Lung (tissue), 12 donors: ENCODE measurements around the gene SSBP3. TPM values are rescaled to one million over a fixed set of nuclear protein-coding genes. Genes with fewer than 3 reads are reported as not detected.

Experiments
- ATAC-seq: fragments of 200-7000 bp; cut with Tn5 transposase; one replicate; pipeline ENCODE4 v1.9.1; 2020; ENCODE audit warnings: moderate number of reproducible peaks; ENCODE audit not compliant: insufficient read depth, low FRiP score
- DNase-seq, 3 donors: peaks; one replicate each; pipeline ENCODE4 v3.0.0-alpha.2; 2013 to 2017
- H3K27ac ChIP-seq, 2 donors: one replicate each; pipeline ENCODE4 v1.5.1; 2013; ENCODE audit warnings: mild to moderate bottlenecking in 2 of 2, moderate library complexity in 2 of 2, control low read depth in 1 of 2, inconsistent platforms in 1 of 2, low read depth in 1 of 2, low read length in 1 of 2
- H3K27me3 ChIP-seq, 3 donors: one replicate each; pipeline ENCODE4 v1.5.1; 2013; ENCODE audit warnings: low read length in 2 of 3; ENCODE audit not compliant: control insufficient read depth in 3 of 3, insufficient read depth in 3 of 3
- H3K36me3 ChIP-seq, 4 donors: one replicate each; pipeline ENCODE4 v1.5.1; 2013; ENCODE audit warnings: low read length in 4 of 4, mild to moderate bottlenecking in 1 of 4, moderate library complexity in 1 of 4; ENCODE audit not compliant: control insufficient read depth in 4 of 4, insufficient read depth in 4 of 4
- H3K4me1 ChIP-seq, 5 donors: one replicate each; pipeline ENCODE4 v1.5.1; 2013; ENCODE audit warnings: low read length in 5 of 5, mild to moderate bottlenecking in 2 of 5, moderate library complexity in 1 of 5; ENCODE audit not compliant: control insufficient read depth in 5 of 5, insufficient read depth in 5 of 5
- H3K4me3 ChIP-seq: one replicate; pipeline ENCODE4 v1.5.1; 2013; ENCODE audit warnings: mild to moderate bottlenecking, control low read depth, moderate library complexity
- H3K9ac ChIP-seq, 2 donors: one replicate each; pipeline ENCODE4 v1.5.1; 2013; ENCODE audit warnings: low read length in 2 of 2, control low read depth in 1 of 2; ENCODE audit not compliant: insufficient read depth in 1 of 2
- H3K9me3 ChIP-seq, 4 donors: one replicate each; pipeline ENCODE4 v1.5.1; 2013; ENCODE audit warnings: low read length in 3 of 4, mild to moderate bottlenecking in 1 of 4, moderate library complexity in 1 of 4; ENCODE audit not compliant: control insufficient read depth in 4 of 4, insufficient read depth in 3 of 4
- WGBS, 2 donors: extraction: QIAGEN DNeasy Blood & Tissue Kit; methylation state at CpG; one replicate each; pipeline ENCODE4 v1.1.7; 2013; 5-methylcytosine and 5-hydroxymethylcytosine counted together
- polyA plus RNA-seq, 2 donors: library from polyadenylated mRNA; stranded (reverse); fragments of 200-250 nt; gene quantifications; one replicate each; pipeline ENCODE4 v1.2.1, GENCODE V29; 2013
- total RNA-seq, 2 donors: library from RNA; depleted of rRNA in 1 of 2; stranded (reverse); fragments of >200 nt in 1 of 2; gene quantifications; one replicate each; pipeline ENCODE4 v1.2.1, GENCODE V29; 2014 to 2021
- TF ChIP-seq, protein P1 (sequence below): IDR thresholded peaks from 2 replicates; pipeline ENCODE4 v1.5.1; 2012; ENCODE audit warnings: mild to moderate bottlenecking; ENCODE audit errors: control extremely low read depth, extremely low read depth
- donor health status: control.
- donor health status: control.
- donor health status: Bipolar disorder and iron deficiency.
- donor health status: healthy.
- donor health status: DM: yes; HTN: yes; CAD: no.

SSBP3 gene
- total and polyA plus RNA-seq, 4 donors: 15.9 to 47.8 (median 34.8) TPM

- no peak overlapping the region for H3K4me3 ChIP-seq
- H3K36me3 ChIP-seq: peaks cover 0 to 7% (median 2%) of the 10 kb centered on the region in 4 donors
- WGBS, 2 donors: 90 to 92% methylated on average over 8 of the region's 8 CpGs
- no peak for DNase-seq
- H3K4me1 ChIP-seq: peaks cover 16 to 45% (median 22%) of the 10 kb centered on the region in 5 donors
- H3K27ac ChIP-seq: no peak overlapping the region
- TF ChIP-seq, protein P1, sequence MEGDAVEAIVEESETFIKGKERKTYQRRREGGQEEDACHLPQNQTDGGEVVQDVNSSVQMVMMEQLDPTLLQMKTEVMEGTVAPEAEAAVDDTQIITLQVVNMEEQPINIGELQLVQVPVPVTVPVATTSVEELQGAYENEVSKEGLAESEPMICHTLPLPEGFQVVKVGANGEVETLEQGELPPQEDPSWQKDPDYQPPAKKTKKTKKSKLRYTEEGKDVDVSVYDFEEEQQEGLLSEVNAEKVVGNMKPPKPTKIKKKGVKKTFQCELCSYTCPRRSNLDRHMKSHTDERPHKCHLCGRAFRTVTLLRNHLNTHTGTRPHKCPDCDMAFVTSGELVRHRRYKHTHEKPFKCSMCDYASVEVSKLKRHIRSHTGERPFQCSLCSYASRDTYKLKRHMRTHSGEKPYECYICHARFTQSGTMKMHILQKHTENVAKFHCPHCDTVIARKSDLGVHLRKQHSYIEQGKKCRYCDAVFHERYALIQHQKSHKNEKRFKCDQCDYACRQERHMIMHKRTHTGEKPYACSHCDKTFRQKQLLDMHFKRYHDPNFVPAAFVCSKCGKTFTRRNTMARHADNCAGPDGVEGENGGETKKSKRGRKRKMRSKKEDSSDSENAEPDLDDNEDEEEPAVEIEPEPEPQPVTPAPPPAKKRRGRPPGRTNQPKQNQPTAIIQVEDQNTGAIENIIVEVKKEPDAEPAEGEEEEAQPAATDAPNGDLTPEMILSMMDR: no peak
- no peak overlapping the region for H3K9ac ChIP-seq
- no peaks in the 10 kb centered on the region for H3K9me3 ChIP-seq
- ATAC-seq: no peak
- no peaks in the 10 kb centered on the region for H3K27me3 ChIP-seq
Measured at GRCh38 chr1:54283635-54284385, 122.4 kb downstream of the SSBP3 start.

- Histone ChIP-seq H3K4me1 (peaks cover 20 to 45% (median 28%) of the 10 kb centered on the region in 5 donors), H3K9me3 (no peaks in the 10 kb centered on the region), H3K36me3 (peaks cover 0 to 7% (median 2%) of the 10 kb centered on the region in 4 donors), H3K4me3 (no peak overlapping the region), H3K27me3 (no peaks in the 10 kb centered on the region), H3K27ac (no peak overlapping the region), H3K9ac (no peak overlapping the region)
- WGBS, 2 donors: 92 to 96% methylated on average over 16 of the region's 16 CpGs
- no peak for DNase-seq
- no peak for ATAC-seq
- TF ChIP-seq, protein P1: no peak
Measured at GRCh38 chr1:54282101-54282847, 123.9 kb downstream of the SSBP3 start.

- ATAC-seq (no peak), DNase-seq (no peak)
- Histone ChIP-seq H3K4me3 (no peak overlapping the region), H3K4me1 (peaks cover 22 to 41% (median 24%) of the 10 kb centered on the region in 5 donors), H3K9ac (no peak overlapping the region), H3K9me3 (no peaks in the 10 kb centered on the region), H3K36me3 (peaks cover 0 to 11% (median 3%) of the 10 kb centered on the region in 4 donors), H3K27ac (no peak overlapping the region), H3K27me3 (no peaks in the 10 kb centered on the region)
- 86 to 92% methylated on average over 12 of the region's 12 CpGs for WGBS, 2 donors
- TF ChIP-seq, protein P1: no peak
Measured at GRCh38 chr1:54280651-54281050, 125.5 kb downstream of the SSBP3 start.
